ENCODE measurements around the gene GARRE1.
"Not testable (repeated sequence)": the region's sequence is repeated elsewhere in the genome, so short reads cannot be mapped to it uniquely, and the experiment has no call there.

GARRE1 gene

DNA sequence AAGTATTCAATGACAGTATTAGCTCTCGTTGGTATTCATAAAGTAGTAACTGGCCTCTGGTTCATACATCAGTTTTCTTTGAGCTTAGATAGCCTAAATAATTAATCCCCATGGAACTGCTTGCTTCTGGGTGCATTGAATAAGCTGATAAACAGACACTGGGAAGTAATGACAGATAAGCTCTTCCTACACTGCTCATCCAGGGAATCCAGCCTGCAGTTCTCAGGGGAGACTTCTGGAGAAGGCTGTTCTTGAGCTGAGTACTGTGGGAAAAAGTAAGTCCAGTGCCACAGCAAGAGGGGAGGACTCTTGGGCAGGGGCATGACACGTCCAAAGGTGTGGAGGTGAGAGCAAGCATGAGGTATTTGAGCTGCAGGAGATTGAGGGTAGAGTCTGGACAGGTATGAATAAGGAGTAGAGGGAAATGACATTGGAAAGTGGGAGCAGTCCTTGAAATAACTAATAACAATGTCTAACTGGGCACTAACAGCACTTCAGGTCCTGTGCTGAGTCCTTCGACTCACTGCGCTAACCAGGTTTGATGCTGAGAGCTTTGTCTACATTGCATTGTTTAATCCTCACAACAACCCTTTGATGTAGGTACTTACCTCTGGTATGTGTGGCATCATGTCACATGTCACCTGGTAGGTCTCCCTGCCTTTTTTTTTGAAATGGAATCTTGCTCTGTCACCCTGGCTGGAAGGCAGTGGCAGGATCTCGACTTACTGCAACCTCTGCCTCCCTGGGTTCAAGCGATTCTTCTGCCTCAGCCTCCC lies 7.2 kb downstream of the GARRE1 start:
- DNase-seq = no peak

DNA sequence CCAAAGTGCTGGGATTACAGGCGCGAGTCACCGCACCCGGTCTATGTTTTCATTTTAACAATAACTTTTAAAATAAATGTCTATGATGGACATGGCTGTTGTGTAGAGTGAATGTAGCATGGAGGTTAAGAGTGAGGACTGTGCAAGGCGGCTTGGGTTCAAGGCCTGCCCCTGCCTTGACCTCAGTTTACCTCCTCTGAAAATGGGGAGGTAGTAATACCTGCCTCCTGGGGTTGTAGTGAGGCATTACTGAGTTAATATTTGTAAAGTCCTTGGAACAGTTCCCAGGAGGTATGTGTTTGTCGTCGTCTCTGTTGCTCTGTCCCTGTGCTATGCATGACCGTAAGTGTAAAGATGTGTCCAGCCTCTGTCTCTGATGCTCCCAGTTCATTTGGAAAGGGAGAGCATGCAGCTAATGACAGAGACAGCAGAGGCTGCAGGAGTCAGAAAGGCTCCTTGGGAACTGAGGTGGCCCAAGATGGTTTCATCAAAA lies 9.4 kb downstream of the GARRE1 start:
- no peak for DNase-seq

DNA sequence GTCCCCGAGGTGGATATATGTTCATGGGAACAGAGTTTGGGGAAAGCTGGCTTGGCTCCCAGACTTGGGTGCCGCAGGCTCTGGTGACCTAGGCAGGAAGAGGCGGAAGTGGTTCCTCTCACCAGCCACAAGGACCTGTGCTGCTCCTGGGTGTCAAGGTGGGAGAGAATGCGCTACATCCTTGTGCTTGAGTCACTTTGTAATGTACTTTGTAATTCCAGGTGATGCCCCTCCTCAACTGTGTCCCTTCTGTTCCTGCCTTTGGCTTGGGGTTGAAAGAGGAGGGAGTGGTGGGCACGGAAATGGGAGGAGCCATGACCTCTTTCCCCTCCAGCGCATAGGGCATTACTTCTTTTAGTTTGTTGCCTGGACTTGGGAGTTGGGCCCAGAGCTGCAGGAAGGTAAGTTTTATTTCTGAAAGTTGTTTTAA lies 10.9 kb downstream of the GARRE1 start:
- DNase-seq = no peak

DNA sequence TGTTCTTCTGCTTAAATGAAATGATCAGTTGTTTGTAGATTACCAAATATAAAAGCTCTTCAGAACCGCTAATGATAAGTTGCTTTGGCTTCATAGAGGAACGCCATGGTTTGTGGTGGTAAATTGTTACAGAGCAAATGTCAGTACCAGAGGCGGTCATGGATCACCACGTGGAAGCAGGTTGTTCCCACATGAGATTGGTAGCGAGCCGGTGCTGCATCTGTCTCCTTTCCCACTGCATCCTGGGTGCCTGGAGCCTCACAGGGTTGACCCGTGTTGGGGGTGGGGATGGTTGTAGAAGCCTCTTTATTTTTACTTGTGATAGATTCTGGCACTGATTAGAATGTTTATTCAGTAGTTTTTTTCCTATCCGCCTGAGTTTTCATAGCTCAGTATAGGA lies 14.7 kb downstream of the GARRE1 start:
- no peak for DNase-seq

DNA sequence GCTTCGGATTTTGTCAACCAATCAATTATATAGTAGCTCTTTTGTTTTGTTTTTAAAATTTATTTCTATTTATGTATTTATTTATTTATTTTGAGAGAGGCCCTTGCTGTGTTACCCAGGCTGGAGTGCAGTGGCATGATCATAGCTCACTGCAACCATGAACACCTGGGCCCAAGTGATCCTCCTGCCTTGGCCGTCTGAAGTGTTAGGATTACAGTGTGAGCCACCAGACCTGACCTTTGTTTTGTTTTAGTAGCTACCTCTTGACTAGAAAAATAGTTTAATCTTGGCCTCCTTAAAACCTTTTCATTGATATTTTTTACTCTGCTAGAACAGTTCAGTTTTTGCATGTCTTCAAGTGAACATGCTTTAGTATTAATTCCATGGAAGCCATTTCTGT lies 15.1 kb downstream of the GARRE1 start:
- no peak for DNase-seq

DNA sequence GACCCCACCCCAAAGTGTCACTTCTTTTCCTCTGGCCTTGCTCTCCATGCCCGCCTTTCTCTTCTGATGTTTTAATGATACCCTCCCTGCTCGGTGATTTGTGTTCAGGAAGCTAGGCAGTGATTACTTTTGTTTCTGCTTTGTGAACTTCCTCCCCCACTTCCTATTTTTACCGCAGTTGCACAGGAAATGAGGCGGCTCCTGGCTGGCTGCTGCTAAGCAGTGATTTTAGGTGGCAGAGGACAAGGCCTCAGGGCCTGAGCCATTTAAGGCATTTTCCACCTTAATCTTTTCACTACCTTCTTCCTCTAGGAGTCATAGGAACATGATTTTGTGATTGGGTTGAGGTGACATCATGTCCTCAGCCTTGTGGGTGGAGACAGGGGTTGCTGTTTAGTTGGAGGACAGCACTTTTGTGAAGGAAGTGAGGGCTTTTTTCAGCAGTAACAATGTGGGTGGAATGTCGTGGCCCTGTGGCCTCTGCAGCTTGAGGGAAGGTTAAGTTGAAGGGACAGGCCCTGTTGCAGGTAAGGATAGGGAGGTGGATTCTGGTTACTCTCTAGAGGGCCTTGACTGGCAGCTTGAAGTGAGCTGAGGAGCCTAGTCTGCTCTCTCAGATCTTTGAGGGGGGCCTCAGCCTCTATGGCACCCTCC lies 15.7 kb downstream of the GARRE1 start:
- DNase-seq = peak; percentile 51 to 63

DNA sequence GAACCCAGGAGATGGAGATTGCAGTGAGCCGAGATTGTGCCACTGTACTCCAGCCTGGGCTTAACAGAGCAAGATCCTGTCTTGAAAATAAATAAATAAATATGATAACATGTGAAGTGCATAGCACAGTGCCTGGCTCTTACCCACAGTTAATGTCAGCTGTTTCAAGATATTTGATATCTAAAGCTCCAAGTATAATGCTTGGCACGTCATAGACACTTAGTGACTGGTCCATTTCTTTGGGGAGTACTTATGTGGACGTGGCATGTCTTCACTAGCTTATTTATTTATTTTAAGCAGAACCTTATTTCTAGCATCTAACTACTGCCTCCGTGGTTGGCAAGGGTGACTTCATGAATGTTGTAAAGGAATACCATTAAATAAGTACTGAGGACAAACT lies 18.8 kb downstream of the GARRE1 start:
- no peak for DNase-seq

DNA sequence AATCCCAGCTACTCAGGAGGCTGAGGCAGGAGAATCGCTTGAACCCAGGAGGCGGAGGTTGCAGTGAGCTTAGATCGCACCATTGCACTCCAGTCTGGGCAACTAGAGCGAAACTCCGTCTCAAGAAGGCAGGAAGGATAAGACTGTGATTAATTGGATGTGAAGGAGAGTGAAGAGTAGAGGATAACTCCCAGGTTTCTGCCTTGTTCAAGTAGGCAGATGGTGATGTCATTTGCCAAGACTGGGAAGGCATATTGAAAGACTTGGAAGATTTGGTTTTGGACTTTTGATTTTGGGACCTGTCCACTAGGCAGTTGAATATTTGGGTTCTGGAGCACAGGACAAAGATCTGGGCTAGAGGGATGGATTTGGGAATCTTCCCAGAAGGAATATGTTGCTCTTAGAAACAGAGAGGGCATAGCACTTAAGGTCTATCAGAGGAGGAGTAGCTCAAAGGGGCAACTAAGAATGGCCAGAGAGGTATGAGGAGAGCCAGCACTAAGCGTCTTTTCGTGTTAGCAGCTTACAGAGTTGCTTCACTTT lies 20.0 kb downstream of the GARRE1 start:
- DNase-seq = no peak

DNA sequence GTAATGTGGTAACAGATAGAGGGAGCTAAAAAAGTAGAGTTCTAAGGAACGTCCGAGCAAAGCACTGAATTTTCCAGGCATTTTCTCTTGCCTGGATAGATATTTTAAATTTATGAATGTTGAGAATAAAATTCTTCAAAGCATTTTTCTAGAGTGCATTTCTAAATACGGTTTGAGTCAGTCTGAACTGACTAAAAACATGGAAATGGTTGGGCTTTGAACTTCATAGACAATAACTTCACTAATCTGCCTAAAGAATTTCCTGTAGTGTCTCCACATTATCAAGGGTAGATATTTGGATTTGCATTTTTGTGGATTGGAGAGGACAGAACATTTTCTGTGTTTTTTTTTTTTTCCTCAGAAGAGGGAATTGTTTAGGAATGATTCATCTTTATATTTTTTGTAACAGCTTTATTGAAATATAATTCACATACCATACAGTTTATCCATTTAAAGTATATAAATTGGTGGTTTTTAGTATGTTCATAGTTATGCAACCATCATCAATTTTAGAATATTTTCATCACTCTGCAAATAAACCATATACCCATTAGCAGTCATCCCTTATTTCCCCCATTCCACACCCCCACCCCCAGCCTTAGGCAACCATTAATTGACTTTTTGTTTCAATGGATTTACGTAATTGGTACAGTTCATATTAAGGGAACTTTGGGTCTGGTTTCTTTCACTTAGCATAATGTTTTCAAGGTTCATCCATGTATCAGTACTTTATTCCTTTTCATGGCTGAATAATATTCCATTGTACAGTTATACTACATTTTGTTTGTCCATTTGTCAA lies 20.7 kb downstream of the GARRE1 start:
- DNase-seq = no peak

DNA sequence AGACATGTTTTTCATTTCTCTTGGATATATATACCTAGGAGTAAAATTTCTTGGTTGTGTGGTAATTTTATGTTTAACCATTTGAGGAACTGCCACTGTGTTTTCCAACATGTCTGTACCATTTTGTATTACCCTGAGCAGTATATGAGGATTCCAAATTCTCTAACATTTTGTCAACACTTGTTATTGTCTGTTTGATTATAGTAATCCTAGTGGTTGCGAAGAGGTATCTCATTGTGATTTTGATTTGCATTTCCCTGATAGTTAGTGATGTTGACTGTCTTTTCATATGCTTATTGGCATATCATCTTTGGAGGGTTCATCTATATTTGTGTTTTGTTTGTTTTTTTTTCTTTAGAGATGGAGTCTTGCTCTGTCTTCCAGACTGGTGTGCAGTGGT lies 21.4 kb downstream of the GARRE1 start:
- no peak for DNase-seq

DNA sequence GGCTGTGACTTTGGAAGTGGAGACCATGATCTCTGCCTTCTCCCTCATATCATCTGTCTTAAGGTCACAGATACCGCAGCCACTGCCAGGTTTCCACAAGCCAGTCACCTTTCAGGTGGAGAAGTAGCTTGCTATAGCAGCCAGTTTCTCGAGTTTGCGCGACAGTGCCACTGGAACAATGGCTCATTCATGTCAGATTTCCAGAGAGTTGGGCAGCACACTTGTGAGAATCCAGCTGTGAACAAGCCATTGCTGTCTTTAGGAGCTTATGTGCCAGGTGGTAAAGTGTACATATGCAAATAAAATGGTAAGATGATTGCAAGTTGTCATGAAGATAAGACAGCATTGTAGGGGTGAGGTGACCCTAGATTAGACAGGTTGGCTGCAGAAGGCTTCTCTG lies 22.3 kb downstream of the GARRE1 start:
- no peak for DNase-seq

DNA sequence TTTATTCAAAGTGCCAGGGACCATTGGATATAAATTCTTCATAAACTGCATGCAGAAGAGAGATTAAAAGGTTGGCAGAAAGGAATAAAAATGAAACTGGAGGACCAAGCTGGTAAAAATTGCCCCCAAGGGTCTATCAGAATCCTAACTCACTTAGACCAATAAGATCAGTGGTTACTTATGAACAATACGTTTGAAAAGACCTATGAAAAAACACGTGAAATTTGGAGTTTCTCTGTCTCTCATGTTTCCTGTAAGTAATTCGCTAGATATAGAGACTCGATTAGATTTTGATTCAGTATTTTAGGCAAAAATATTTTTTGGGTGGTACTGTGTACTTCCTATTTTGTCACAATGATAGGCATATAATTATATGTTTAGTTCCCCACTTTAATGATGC lies 22.9 kb downstream of the GARRE1 start:
- DNase-seq = no peak

DNA sequence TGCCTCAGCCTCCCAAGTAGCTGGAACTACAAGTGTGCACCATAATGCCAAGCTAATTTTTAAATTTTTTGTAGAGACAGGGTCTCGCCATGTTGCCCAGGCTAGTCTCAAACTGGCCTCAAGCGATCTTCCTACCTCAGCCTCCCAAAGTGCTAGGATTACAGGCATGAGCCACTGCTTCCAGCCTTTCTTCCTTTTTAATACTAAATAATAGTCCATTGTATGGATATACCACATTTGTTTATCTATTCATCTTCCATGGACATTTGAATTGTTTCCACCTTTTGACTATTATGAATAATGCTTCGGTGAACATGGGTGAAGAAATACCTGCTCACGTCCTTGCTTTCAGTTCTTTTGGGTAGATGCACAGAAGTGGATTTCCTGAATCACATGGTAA lies 24.4 kb downstream of the GARRE1 start:
- DNase-seq = no peak

DNA sequence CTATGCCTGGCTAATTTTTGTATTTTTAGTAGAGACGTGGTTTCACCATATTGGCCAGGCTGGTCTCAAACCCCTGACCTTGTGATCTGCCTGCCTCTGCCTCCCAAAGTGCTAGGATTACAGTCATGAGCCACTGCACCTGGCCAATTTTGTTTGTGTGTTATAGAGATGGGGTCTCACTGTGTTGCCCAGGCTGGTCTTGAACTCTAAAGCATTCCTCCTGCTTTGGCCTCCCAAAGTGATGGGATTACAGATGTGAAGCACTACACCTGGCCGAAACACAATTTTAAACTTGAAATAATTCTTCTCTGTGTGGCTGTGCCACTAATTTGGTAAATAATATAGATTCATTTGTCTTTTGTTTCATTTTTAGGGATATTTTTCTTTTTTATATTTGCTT lies 27.1 kb downstream of the GARRE1 start:
- not testable (repeated sequence) for DNase-seq

DNA sequence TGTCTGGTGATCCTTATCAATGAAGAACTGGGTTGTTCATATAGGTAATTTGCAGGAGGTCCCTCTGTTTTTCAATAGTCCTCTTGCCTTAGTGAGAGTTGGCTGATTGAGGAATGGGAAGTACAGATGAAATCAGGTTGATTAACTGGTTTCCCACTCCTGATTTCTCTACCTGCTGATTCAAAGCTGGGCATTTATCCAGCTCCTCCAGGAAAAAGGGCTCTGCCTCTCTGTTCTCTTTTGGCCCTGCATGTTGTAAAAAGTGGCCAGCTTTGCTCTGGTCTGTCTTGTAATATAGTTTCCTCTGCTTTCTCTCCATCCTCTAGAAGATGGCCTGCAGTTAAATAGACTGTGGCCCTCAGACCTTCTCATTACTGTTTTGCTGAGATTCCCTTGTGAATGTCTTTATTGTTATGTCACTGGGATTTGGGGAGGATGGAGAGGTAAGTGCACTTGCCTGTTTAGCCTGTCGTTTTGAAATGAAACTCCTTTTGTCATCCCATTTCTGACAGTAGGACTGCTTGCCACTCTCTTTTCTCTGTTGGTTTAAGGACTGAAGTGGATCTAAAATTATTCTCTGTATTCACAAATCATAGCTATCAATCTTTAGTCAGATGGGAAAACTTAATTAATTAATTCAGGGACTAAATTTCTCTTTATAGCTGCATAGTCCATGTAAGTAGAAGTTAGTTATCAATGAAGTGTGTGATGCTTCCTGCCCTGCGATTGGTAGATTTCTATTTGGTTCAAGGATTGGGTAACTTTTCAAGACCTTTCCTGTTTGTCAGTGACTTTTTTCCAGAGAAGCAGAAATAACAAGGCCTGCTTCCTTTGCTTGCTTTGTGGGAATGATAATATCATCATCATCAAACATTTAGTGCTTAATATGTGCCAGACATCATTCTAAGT lies 28.5 kb downstream of the GARRE1 start:
- no peak for DNase-seq

DNA sequence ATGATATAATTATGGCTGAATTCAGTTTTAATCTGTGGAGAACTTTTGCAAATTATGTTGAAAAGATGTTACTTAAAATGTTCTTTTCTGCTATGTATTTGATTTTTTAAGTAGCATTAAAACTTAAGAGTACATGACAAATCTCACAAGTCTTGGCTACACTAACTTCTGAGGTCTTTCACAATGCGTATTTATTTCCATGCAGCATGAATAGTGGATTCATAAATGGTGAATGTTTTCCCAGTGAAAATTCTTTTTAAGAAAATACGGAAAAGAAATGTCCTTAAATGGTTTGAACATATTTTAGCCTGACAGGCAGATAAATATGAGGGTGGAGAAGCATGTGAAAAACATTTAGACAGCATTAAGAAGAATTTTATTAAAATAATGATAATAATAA lies 30.2 kb downstream of the GARRE1 start:
- DNase-seq = no peak

DNA sequence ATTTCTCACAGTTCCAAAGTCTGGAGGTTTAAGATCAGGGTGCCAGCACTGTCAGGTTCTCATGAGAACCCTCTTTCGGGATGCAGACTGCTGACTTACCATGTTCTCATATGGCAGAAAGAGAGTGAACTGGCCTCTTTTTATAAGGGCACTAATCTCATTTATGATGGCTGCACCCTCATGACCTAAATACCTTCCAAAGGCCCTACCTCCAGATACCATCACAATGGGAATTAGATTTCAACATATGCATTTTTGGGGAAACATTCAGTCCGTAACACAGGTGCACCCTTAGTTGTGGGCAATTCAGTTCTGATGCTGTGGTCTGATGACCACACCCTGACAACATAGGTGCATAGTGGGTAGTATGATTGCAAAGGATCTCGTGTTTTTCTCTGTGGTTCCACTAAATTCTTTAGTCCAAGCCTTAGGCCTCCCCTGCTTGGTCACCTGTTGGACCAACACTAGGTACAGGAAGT lies 33.3 kb downstream of the GARRE1 start:
- DNase-seq = no peak

DNA sequence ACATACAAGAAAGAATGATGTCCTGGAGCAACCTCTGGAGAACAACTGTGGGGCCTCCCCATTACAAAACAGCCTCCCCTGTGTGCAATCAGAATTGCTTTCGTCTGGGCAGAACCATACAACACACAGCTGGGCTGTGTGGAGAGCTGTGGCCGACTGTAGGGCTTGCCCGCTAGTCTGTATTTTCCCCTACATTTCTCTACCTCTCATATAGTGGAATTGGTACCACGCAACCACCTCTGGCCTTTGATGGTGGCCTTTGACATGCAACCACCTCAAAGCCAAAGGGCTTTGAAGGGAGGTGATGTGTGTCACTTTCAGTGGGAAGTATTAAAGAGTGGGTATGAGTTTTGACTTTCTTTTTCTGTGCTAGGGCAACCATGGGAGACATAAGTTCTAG lies 34.0 kb downstream of the GARRE1 start:
- peak in 1 of 2 experiments; percentile 32 for DNase-seq

DNA sequence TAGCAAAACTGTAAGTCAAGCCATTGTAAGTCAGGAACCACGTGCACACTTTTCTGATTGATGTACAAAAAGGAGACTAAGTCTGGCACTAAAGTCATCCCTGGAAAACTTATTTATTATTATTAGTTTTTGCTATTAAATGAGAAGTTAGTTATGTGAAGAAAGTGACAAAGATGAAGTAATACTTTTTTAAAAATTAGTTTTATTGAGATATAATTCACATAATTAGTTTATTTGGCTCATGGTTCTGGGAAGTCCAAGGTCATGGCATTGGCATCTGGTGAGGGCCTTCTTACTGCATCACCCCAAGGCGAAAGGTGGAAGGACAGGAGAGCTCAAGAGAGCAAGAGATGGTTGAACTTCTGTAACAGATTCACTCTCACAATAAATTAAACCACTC lies 36.9 kb downstream of the GARRE1 start:
- DNase-seq = no peak

DNA sequence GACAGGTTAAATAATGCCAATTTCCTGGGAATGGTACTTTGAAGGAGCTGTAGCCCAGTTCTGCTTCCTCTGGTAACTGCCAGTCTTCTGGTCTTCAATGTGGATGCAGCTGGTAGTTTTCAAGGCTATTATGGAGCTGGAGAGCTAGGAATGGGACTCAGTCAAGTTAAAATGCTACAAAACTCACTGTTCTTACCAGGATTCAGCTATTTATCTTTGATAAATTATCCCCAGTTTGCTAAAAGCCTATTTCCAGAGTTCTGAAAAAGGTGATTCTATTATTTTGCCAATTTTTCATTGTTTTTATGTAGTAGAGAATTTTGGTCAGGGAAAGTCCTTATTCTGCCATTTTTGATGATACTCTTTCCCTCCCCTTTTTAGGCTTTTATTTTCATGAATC lies 40.7 kb downstream of the GARRE1 start:
- no peak for DNase-seq

DNA sequence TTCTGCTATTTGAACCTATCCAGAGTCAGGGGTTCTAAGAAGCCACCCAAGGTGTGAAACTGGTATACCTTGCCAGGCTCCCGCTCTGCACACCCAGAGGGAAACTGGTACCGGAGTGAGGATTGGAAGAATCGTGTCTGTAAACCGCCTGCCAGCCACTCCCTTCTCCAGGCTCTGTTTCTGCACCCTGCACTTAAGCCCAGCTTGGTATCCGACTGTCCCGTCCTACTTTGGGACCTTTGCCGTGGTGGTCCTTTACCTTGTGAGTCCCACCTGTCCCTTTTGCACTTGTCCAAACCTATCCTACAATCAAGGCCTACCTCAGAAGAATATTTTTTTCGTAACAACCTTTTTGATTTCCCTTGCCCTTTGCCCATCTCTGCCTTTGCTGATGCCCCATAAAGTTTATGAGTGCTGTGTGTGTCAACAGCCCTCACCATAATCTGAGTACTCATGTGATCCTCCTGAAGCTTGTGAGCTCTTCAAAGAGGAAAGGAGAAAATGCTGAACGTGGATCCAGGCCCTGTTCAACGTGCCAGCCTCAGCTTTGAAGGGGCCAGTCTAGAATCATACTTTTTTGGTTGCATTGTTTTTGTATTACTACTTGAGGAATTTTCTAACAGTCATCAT lies 44.7 kb downstream of the GARRE1 start:
- DNase-seq = no peak

DNA sequence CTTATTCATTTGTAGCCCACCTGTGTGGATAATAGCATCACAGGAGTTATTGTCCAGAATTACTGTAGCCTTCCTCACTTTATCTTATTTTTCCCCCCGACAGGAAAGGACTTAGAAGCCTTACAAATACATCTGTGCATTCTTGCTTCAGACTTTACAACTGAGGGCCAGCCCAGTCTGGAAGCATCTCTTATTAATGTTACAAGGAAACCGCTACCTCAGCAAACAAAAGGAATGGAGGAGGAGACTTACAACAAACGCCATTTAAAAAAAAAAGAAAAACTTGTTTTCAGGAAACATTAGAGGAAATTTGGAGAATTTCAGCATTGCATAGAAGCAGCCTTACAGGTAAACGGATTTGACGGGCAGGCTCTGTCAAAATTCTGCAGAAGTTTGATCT lies 45.2 kb downstream of the GARRE1 start:
- no peak for DNase-seq
